NCI-H510A treated with DMSO at 0.1 percent for 48 hours (cell line): Measurements from ENCODE around the gene FALEC.
"Not testable (repeated sequence)": the region's sequence is repeated elsewhere in the genome, so short reads cannot be mapped to it uniquely, and the experiment has no call there.

Experiments
- DNase-seq: peaks from one replicate; lab custom pipeline; 2025; lab: John Stamatoyannopoulos, UW

The FALEC gene

DNA sequence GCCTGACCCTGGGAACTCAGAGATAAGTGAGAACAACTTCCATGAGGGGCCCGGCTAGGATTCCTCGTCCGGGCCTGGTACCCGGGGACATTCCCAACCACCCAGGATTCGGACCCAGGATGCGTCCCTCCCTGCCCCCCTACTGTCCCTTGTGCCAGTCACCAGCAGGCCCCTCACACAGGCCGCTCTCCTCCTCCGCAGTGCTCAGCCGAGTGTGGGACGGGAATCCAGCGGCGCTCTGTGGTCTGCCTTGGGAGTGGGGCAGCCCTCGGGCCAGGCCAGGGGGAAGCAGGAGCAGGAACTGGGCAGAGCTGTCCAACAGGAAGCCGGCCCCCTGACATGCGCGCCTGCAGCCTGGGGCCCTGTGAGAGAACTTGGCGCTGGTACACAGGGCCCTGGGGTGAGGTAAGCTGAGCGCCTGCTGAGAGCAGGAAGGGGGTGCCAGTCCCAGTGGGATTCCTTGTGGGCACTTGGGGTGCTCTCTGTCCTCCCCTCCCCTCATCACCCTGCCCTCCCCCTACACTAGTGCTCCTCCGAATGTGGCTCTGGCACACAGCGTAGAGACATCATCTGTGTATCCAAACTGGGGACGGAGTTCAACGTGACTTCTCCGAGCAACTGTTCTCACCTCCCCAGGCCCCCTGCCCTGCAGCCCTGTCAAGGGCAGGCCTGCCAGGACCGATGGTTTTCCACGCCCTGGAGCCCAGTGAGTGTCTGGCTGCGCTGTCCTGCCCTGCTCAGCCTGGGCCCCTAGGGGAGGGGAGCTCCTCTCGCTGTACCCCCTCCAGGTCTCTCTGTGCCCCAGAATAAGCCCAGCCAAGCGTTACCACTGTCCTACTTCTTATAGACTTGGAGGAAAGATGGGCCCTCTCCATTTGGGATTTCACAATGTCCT is 43.5 kb downstream of the FALEC start:
- DNase-seq: no peak

- no peak for DNase-seq
Observed at GRCh38 chr1:150559656-150560010, 44.1 kb downstream of the FALEC start.

DNA sequence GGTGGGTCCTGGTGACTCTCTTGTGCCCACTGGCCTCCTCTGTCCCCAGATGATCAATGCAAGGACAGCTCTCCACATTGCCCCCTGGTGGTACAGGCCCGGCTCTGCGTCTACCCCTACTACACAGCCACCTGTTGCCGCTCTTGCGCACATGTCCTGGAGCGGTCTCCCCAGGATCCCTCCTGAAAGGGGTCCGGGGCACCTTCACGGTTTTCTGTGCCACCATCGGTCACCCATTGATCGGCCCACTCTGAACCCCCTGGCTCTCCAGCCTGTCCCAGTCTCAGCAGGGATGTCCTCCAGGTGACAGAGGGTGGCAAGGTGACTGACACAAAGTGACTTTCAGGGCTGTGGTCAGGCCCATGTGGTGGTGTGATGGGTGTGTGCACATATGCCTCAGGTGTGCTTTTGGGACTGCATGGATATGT is 44.5 kb downstream of the FALEC start:
- peak; percentile 62 for DNase-seq

DNA sequence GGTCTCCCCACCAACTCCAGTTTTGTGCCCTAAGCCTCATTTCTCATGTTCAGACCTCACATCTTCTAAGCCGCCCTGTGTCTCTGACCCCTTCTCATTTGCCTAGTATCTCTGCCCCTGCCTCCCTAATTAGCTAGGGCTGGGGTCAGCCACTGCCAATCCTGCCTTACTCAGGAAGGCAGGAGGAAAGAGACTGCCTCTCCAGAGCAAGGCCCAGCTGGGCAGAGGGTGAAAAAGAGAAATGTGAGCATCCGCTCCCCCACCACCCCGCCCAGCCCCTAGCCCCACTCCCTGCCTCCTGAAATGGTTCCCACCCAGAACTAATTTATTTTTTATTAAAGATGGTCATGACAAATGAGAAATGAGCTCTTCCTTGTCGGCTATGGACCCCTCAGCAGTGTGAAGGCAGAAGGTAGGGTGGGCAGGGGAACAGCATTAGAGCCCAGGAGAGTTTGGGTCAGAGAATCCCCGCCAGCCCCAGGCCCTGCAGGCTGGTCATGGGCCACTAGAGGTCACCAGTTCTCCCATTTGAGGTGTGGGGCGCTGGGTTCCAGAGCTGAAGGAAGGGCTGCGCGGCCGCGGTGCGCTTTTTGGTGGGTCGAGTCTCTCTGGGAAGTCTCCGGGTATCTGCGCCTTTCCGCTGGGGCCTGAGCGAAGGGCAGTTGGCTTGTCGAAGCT is 45.2 kb downstream of the FALEC start:
- DNase-seq: peak; percentile 86

- peak; percentile 86 for DNase-seq
Observed at GRCh38 chr1:150561254-150561973, 45.9 kb downstream of the FALEC start.

GRCh38 chr1:150561974-150562445 is 46.5 kb downstream of the FALEC start:
- peak; percentile 75 for DNase-seq

DNA sequence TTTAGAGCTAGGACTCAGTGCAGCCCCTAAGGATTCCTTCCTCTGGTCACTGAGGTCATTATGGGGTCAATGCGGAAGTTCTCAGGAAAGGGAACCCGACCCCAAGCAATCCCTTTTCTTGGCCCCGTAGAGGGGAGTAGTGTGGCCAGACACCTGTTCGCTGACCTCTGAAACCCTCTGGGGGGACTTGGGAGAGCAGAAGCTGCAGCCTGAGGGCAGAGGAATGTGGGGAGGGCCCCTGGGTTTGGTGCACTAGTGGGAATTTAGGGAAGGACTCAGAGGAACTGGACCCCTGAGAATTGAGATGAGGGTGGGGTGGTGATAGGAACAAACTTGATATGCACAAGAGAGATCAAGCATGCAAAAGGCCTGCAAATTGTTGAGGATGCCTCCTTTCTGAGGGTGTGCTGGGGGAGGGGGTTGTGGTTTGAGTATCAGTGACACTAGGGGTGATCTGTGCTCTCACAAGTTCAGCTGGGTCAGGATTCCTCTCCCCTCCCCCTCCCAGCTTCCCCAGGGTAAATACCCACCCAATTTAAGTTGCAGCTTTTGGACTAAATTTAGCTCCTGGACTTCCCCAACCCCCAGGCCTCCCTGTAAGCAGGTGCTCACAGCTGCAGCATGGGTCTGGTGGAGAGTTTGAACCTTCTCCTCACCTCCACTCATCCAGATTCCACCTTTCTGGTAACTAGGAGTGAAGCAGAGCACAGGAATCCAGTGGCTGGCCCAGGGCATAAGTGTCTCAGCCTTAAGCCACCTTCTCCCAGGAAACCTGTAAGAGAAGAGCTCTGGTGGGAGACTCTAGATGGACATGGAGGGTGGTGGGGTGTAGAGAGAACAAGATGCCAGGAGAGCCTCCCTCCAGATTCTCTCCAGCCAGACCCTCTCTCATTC is 47.1 kb downstream of the FALEC start:
- DNase-seq: no peak

- DNase-seq: peak; percentile 47
Observed at GRCh38 chr1:150563340-150564038, 47.9 kb downstream of the FALEC start.

DNA sequence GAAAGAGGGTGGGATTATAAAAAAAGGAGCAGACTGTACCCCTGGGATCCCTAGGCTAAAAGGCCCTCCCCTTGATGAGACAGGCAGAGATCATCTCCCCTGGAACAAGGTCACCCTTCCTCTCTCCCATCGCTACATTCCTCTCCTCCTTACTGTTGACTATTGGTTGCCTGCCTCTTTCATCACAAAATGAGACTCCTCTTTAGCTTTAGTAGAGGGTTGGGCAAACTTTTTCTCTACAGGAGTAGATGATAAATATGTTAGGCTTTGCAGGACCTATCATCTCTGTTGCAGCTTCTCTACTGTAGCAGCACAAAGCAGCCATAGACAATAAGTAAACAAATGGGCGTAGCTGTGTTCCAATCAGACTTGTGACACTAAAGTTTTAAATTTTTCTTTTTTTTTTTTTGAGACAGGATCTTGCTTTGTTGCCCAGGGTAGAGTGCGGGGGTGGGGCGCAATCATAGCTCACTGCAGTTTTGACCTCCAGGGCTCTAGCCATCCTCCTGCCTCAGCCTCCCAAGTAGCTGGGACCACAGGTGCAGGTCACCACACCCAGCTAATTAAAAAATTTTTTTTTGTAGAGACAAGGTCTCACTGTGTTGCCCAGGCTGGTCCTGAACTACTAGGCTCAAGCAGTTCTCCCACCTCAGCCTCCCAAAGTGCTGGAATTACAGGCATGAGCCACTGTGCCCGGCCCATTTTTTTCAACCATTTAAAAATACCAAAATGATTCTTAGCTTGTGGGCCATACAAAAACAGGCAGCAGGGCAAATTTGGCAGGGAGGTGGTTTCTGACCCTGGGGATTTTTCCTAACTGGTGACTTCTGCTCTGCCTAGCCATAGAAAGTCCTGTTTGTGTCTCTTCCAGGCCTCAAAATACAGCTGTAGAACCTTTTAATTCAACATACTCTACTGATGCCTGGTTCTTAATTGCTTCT is 48.8 kb downstream of the FALEC start:
- no peak for DNase-seq

DNA sequence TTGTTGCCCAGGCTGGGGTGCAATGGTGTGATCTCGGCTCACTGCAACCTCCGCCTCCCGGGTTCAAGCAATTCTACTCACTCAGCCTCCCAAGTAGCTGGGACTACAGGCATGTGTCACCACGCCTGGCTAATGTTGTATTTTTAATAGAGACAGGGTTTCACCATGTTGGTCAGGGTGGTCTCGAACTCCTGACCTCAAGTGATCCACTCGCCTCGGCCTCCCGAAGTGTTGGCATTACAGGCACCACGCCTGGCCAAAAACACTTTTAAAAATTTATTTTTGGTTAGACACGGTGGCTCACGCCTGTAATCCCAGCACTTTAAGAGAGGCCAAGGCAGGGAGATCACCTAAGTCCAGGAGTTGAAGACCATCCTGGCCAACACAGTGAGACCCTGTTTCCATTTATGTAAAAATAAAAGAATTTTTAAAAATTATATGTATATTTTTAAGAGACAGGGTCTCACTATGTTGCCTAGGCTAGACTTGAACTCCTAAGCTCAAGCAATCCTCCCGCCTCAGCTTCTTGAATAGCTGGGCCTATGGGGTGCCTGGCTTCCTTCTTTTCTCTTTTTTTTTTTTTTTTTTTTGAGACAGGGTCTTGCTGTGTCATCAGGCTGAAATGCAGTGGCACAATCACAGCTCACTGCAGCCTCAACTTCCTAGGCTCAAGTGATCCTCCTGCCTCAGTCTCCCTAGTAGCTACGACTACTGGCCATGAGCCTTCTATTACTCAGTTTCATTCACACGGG is 49.9 kb downstream of the FALEC start:
- not testable (repeated sequence) for DNase-seq

DNA sequence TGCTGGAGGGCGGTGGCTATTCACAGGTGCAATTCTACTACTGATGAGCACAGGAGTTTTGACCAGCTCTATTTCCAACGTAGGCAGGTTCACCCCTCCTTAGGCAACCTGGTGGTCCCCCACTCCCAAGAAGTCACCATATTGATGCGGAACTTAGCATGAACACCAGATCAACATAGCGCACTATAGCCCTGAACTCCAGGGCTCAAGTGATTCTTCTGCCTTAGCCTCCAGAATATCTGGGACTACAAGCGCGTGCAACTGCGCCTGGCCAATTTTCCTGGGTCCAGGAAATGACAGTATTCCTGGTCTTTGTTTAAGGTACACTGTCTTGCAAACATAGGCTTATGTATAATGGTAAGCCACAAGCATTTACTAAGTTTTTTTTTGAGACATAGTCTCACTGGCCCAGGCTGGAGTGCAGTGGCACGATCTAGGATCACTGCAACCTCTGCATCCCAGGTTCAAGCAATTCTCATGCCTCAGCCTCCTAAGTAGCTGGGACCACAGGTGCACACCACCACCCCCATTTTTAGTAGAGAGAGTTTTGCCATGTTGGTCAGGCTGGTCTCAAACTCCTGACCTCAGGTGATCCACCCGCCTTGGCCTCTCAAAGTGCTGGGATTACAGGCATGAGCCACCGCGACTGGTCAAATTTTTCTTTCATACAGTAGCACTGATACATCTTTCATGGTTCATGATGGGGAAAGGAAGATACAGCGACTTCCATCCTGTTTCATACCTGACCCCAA is 51.2 kb downstream of the FALEC start:
- DNase-seq: no peak

DNA sequence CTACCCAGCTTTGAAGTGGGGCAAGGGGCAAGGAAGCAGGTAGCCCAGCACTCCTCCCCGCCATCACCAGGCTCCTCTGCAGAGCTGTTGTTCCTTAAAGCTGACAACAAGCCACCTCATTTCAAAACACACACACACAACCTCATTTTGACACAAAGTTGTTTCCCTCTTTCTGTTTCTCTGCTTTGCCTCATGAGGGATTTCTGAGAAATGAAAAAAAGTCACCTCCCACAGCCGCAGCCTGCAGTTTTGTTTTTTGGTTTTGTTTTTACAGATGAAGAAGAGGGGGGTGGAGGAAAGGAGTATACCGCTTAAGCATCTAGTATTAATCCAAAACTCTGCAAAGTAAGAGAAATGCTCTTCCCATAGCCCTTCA is 51.8 kb downstream of the FALEC start:
- DNase-seq: no peak

GRCh38 chr1:150567717-150568593 is 52.4 kb downstream of the FALEC start:
- DNase-seq: peak; percentile 73

DNA sequence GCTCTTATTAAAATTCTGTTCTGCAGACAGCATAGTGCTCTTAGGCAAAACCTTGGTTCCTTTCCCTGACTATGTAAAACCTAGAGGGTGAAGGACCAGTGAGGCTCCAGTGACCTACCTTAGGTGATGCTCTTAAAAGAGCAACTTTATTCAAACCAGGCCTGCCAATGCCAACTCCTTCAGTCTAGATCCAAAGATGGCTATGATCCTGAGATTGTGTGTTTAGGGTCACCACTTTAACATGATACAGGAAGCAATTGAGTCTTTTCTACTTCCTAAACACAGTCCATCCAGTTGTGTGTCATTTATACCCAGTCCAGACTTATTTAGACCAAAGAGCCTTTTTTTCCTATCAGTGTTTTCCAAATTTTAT is 53.0 kb downstream of the FALEC start:
- peak; percentile 43 for DNase-seq

DNA sequence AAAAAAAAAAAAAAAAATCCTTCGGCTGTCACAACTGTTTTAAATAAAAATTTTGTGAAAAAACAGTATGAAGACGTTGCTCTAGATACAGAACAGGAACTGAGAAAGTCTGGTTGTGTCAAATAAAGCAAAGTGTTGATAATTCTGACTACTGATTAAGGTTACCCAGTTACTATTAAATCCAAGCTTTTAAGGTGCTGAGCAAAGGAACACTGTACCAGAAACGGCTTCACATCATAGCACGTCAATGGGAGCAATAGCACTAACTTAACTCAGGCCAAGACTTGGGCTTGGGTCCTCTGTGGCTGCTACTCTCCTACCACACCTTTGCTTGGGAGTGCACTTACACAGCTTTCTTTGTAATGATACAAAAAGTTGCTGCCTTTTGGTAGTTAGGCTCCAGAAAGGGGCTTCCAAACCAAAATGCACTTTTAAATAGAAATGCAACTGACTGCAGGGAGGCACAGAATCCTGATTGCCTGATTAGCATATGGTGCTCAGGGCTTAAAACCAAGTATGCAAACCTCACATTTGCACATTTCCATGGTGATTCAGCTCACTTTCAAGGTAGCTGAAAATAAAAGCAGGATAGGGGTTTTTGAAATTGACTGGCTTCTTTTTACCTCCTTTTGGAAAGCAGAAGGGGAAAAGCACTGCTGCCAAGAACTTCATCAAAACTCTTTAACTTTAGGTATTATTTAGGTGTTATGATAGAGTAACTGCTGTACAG is 57.5 kb downstream of the FALEC start:
- no peak for DNase-seq

GRCh38 chr1:150573648-150574071 is 58.1 kb downstream of the FALEC start:
- DNase-seq: not testable (repeated sequence)
